ENCODE results near the gene OPRM1. TPM values are rescaled to one million over a fixed set of nuclear protein-coding genes. Genes with fewer than 3 reads are reported as not detected.
"Not testable (repeated sequence)": the region's sequence is repeated elsewhere in the genome, so short reads cannot be mapped to it uniquely, and the experiment has no call there.

Gene OPRM1
- total RNA-seq, 1 donor from 2014 or later, result not detected

DNA sequence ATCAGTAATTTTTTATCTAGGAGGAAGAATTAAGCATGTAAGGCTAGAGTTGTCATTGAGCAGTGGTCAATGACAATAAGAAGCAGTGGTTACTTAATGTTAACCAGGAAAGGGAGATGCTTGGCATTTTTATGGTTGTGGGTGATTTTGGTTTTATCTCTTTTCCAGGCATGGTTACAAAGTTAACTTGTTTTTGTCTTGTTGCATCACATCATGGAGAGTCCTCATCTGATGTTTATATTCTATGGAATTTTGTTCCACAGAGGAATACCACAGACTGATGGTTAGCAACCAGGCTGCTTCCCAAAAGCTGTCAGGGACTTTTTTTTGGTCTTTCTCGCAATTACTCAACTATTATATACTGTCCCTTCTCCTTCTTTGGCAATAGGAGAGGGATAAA is 32.7 kb downstream of the OPRM1 start:
- Mint-ChIP-seq H3K36me3 (ENCODE audit: insufficient read depth) (no peaks in the 10 kb centered on the region), H3K27me3 (no peaks in the 10 kb centered on the region), H3K4me3 (ENCODE audit: low read depth) (no peak overlapping the region), H3K27ac (no peak overlapping the region), H3K9me3 (ENCODE audit: low read depth) (peaks cover 3% of the 10 kb centered on the region), H3K4me1 (ENCODE audit: low read depth) (no peaks in the 10 kb centered on the region)
- no peak for DNase-seq (ENCODE audit: low spot score, unreplicated experiment)
- TF ChIP-seq, protein P1, sequence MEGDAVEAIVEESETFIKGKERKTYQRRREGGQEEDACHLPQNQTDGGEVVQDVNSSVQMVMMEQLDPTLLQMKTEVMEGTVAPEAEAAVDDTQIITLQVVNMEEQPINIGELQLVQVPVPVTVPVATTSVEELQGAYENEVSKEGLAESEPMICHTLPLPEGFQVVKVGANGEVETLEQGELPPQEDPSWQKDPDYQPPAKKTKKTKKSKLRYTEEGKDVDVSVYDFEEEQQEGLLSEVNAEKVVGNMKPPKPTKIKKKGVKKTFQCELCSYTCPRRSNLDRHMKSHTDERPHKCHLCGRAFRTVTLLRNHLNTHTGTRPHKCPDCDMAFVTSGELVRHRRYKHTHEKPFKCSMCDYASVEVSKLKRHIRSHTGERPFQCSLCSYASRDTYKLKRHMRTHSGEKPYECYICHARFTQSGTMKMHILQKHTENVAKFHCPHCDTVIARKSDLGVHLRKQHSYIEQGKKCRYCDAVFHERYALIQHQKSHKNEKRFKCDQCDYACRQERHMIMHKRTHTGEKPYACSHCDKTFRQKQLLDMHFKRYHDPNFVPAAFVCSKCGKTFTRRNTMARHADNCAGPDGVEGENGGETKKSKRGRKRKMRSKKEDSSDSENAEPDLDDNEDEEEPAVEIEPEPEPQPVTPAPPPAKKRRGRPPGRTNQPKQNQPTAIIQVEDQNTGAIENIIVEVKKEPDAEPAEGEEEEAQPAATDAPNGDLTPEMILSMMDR (IDR thresholded peaks at IDR 0.05; ENCODE audit: unreplicated experiment), result no peak

DNA sequence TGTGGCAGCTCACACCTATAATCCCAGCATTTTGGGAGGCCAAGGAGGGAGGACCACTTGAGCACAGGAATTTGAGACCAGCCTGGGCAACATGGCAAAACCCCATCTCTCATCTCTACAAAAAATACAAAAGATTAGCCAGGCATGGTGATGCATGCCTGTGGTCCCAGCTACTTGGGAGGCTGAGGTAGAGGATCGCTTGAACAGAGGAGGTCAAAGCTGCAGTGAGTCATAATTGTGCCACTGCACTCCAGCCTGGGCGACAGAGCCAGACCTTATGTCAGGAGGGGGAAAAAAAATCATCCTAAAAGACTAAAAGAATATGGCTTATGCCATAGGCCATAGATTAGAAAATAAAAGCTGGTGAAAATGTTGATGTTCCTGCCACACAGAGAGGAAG is 39.6 kb downstream of the OPRM1 start:
- H3K4me1 Mint-ChIP-seq (ENCODE audit: low read depth); H3K4me3 Mint-ChIP-seq (ENCODE audit: low read depth); H3K27ac Mint-ChIP-seq; H3K36me3 Mint-ChIP-seq (ENCODE audit: insufficient read depth); H3K9me3 Mint-ChIP-seq (ENCODE audit: low read depth); H3K27me3 Mint-ChIP-seq; DNase-seq (ENCODE audit: low spot score, unreplicated experiment): not testable (repeated sequence)

DNA sequence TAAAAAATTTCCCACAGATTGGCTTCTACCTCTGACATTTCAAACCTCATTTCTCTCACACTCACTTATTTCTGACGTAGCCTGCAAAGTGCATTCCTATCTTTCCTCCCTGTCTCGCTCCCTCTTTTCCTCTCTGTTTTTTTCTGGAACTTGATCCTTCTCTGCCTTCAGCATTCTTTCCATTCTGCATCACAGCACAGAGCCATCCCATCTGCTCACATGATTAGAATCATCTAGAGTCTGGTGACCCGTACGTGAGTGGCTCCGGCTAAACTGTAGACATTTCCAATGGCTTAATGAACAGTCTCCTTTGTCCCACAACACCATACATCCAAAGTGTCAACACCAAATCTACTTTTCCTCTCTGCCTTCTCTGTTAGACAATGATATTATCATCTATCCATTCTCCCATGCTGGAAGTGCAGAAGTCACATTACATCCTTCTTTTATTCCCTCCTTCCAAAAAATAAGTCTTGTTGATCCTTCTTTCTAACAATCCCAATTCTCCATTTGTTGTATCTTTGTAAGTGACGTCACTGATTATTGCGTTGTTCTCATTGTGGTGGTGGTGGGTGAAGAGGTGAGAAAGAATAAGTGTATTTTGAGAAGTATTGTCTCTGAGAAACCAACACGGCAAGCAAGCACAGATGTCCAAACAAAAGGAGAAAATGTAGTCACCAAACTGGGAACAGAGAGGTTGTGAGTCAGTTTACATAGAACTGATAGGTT is 41.6 kb downstream of the OPRM1 start:
- TF ChIP-seq, protein P1 (IDR thresholded peaks at IDR 0.05; ENCODE audit: unreplicated experiment), result no peak
- H3K27ac Mint-ChIP-seq, result no peak overlapping the region
- H3K4me1 Mint-ChIP-seq (ENCODE audit: low read depth), result no peaks in the 10 kb centered on the region

DNA sequence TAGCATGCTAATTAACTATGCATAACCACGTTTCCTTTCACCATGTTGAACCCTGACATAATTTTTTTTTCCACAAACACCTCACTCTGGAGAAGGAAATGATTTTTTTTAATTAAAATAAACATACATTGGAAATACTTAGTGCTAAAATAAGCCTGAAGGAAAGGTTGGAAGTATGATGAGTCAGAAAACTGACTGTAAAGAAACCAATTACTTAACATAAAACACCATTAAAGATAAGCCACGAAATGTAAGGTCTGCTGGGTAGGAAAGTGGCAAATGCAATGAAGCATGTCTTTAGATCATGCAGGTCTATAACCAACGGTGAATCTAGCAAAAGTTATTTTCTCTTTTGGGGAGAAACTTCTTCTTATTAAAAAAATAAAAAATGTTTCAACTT is 47.5 kb downstream of the OPRM1 start:
- Mint-ChIP-seq H3K27me3 (no peaks in the 10 kb centered on the region), H3K9me3 (ENCODE audit: low read depth) (no peaks in the 10 kb centered on the region), H3K27ac (no peak overlapping the region), H3K4me1 (ENCODE audit: low read depth) (no peaks in the 10 kb centered on the region), H3K4me3 (ENCODE audit: low read depth) (no peak overlapping the region), H3K36me3 (ENCODE audit: insufficient read depth) (no peaks in the 10 kb centered on the region)
- no peak for DNase-seq (ENCODE audit: low spot score, unreplicated experiment)
- TF ChIP-seq, protein P1 (IDR thresholded peaks at IDR 0.05; ENCODE audit: unreplicated experiment), result no peak

More for the DNA sequence above, 41.6 kb downstream of the OPRM1 start:
- H3K9me3 Mint-ChIP-seq (ENCODE audit: low read depth), result no peaks in the 10 kb centered on the region
- no peak overlapping the region for H3K4me3 Mint-ChIP-seq (ENCODE audit: low read depth)
- no peak for DNase-seq (ENCODE audit: low spot score, unreplicated experiment)
- no peaks in the 10 kb centered on the region for H3K27me3 Mint-ChIP-seq
- H3K36me3 Mint-ChIP-seq (ENCODE audit: insufficient read depth), result no peaks in the 10 kb centered on the region

DNA sequence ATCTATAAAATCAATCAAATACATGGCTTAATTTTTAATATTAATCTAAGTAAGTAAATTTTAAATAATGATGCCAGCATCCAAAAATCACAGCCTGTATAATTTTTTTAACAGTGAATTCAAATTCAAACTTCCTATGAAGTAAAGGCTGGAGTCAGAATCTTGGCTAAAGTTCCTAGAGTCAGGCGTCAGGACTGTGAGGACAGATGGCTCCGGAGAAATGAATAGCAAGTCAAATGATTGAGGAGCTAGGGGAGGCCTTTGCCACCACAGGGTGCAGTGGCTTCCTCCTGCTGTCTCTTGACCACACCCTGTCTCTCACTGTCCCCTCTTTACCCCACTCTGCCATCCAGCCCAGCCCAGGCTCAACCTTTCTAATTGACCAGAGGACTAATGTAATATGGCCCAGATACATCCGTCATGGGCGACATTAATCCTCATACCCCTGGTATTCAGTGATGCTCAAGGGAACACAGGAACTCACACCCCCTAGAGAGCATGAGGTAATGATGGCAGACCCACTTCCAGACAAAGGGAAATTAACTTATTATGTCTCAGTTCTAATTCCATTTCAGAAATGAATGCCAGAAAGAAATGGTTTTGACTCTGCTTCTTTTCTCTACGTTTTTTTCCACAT is 53.4 kb downstream of the OPRM1 start:
- no peak overlapping the region for H3K27ac Mint-ChIP-seq
- H3K9me3 Mint-ChIP-seq (ENCODE audit: low read depth), result no peaks in the 10 kb centered on the region
- TF ChIP-seq, protein P1 (IDR thresholded peaks at IDR 0.05; ENCODE audit: unreplicated experiment), result no peak
- no peak overlapping the region for H3K4me3 Mint-ChIP-seq (ENCODE audit: low read depth)
- DNase-seq (ENCODE audit: low spot score, unreplicated experiment), result no peak
- no peaks in the 10 kb centered on the region for H3K27me3 Mint-ChIP-seq
- no peaks in the 10 kb centered on the region for H3K4me1 Mint-ChIP-seq (ENCODE audit: low read depth)
- no peaks in the 10 kb centered on the region for H3K36me3 Mint-ChIP-seq (ENCODE audit: insufficient read depth)
